Measurements from ENCODE around the gene RPUSD3.

GRCh38 chr3:9866639-9867038 lies 22.8 kb upstream of the RPUSD3 start:
- TF ChIP-seq CTCF (conservative IDR thresholded peaks at IDR 0.05): no peak
- TF ChIP-seq ZFX (IDR thresholded peaks at IDR 0.05): no peak

All from C4-2B (cell line).